K562 (cell line): Measurements from ENCODE around the gene CLIC1. TPM values are rescaled to one million over a fixed set of nuclear protein-coding genes. Genes with fewer than 3 reads are reported as not detected.
A peak's percentile ranks its signal among the peaks of the same experiment; 100 is the strongest.

Source experiments
- ATAC-seq: fragments of 200-7000 bp; cut with Tn5 transposase; 3 replicates; pipeline ENCODE4 v1.9.1; 2020; ENCODE audit warnings: moderate library complexity
- BruUV-seq: library from RNA; stranded (reverse); fragments of 400-500 nt; replicated peaks from 2 replicates; lab custom pipeline; 2021; lab: Mats Ljungman, UMichigan
- CTCF ChIA-PET: fragments of 300-600 bp; formaldehyde crosslinking; extraction: SDS; loops from one replicate; lab custom pipeline; 2021; ENCODE audit warnings: low intra/inter-chr PET ratio; lab: Yijun Ruan, JAX
- POLR2A ChIA-PET: fragments of 300-600, 350-650 bp; sonication (Branson Sonifier 250); formaldehyde crosslinking; extraction: SDS; loops from one replicate; lab custom pipeline; 2021; ENCODE audit warnings: antibody characterized with exemption, inconsistent platforms; lab: Yijun Ruan, JAX
- DNase-seq, 4 experiments: peaks; one replicate each; pipeline versions ENCODE4 v3.0.0 to v3.0.0-alpha.2; 2011 to 2018; ENCODE audit warnings: low spot score in 3 of 4, mixed read lengths in 3 of 4; ENCODE audit errors: extremely low read depth in 1 of 4
- FAIRE-seq: peaks from 2 replicates; lab custom pipeline; 2011; peaks lifted over from hg19 to GRCh38; lab: Jason Lieb, UNC
- H2AFZ ChIP-seq: 2 replicates; pipeline ENCODE4 v1.6.0; 2011; ENCODE audit warnings: low read depth, low read length, control low read depth, inconsistent platforms
- H3K27ac ChIP-seq: fragments of 200-600 bp; 3 replicates; pipeline ENCODE4 v1.8.0; 2011; ENCODE audit warnings: low read depth, mild to moderate bottlenecking, control low read depth, inconsistent platforms, low read length, moderate library complexity, mixed read lengths; ENCODE audit errors: extremely low read depth
- H3K27me3 ChIP-seq, 2 experiments: fragments of 300-600 bp in 1 of 2; 2 replicates in 1 of 2; 3 replicates in 1 of 2; pipeline versions ENCODE4 v1.6.0 to v1.8.0; 2011; ENCODE audit warnings: inconsistent platforms in 2 of 2, low read length in 2 of 2, mild to moderate bottlenecking in 1 of 2, mixed read lengths in 1 of 2, moderate library complexity in 1 of 2; ENCODE audit not compliant: control insufficient read depth in 2 of 2, insufficient read depth in 2 of 2
- H3K36me3 ChIP-seq: fragments of 300-600 bp; 3 replicates; pipeline ENCODE4 v1.8.0; 2011; ENCODE audit warnings: mild to moderate bottlenecking, low read length, inconsistent platforms; ENCODE audit not compliant: control insufficient read depth, insufficient read depth
- H3K4me1 ChIP-seq, 2 experiments: fragments of 200-600 bp in 1 of 2; replicated peaks in 1 of 2; 2 replicates in 1 of 2; 3 replicates in 1 of 2; pipeline versions ENCODE4 v1.5.1 to v1.8.0; 2011; ENCODE audit warnings: inconsistent platforms in 2 of 2, low read length in 2 of 2, mild to moderate bottlenecking in 1 of 2, mixed read lengths in 1 of 2, moderate library complexity in 1 of 2; ENCODE audit not compliant: control insufficient read depth in 2 of 2, insufficient read depth in 2 of 2
- H3K4me2 ChIP-seq: 2 replicates; pipeline ENCODE4 v1.6.1; 2011; ENCODE audit warnings: low read length, control low read depth, inconsistent platforms, mixed read lengths; ENCODE audit not compliant: insufficient read depth
- H3K4me3 ChIP-seq: fragments of 200-600 bp; sonication (generic), shearing (Covaris generic); 2 replicates; pipeline ENCODE4 v1.5.1; 2016; ENCODE audit warnings: control low read depth, inconsistent platforms
- H3K79me2 ChIP-seq: fragments of 200-600 bp; 3 replicates; pipeline ENCODE4 v1.8.0; 2011; ENCODE audit warnings: low read length, inconsistent platforms; ENCODE audit not compliant: control insufficient read depth, insufficient read depth
- H3K9ac ChIP-seq, 2 experiments: 2 replicates each; pipeline versions ENCODE4 v1.6.0 to v1.6.1; 2011; ENCODE audit warnings: low read depth in 2 of 2, low read length in 2 of 2, control low read depth in 1 of 2, inconsistent platforms in 1 of 2, mild to moderate bottlenecking in 1 of 2, mixed read lengths in 1 of 2; ENCODE audit not compliant: insufficient read depth in 1 of 2
- H3K9me1 ChIP-seq: one replicate; pipeline ENCODE4 v1.6.0; 2011; ENCODE audit warnings: inconsistent platforms, mild to moderate bottlenecking, low read length, moderate library complexity; ENCODE audit not compliant: control insufficient read depth, insufficient read depth
- H3K9me3 ChIP-seq: replicated peaks from 2 replicates; pipeline ENCODE4 v1.5.1; 2011; ENCODE audit warnings: low read depth, low read length, inconsistent platforms; ENCODE audit not compliant: control insufficient read depth, insufficient read depth
- H4K20me1 ChIP-seq: replicated peaks from 2 replicates; pipeline ENCODE4 v1.6.1; 2011; ENCODE audit warnings: low read length, inconsistent platforms, mixed read lengths; ENCODE audit not compliant: control insufficient read depth, insufficient read depth
- JUN ChIP-seq, 2 experiments: sonication (generic) in 1 of 2; formaldehyde crosslinking in 1 of 2; IDR thresholded peaks; 2 replicates each; pipeline versions ENCODE4 v1.6.1 to v1.8.0; 2012 to 2022; ENCODE audit warnings: borderline replicate concordance in 2 of 2, mild to moderate bottlenecking in 2 of 2, improper control_type of control experiment in 1 of 2, low read depth in 1 of 2, low read length in 1 of 2, missing genetic modification reagents in 1 of 2
- NR4A1 ChIP-seq, 2 experiments: fragments of 250-450 bp in 1 of 2; fragments of 450-650 bp in 1 of 2; sonication (Bioruptor Pico) in 1 of 2; IDR thresholded peaks; 2 replicates each; pipeline versions ENCODE4 v1.4.0 to v1.6.1; 2016 to 2020; ENCODE audit warnings: mild to moderate bottlenecking in 2 of 2, missing compliant biosample characterization in 1 of 2, missing genetic modification characterization in 1 of 2, moderate library complexity in 1 of 2
- POLR2G ChIP-seq: fragments of 200-400 bp; formaldehyde crosslinking; IDR thresholded peaks from 2 replicates; pipeline ENCODE4 v1.6.1; 2017; ENCODE audit warnings: low read depth, mild to moderate bottlenecking, antibody characterized with exemption, low read length, moderate library complexity
- RBFOX2 ChIP-seq: fragments of 200-400 bp; formaldehyde crosslinking; IDR thresholded peaks from 2 replicates; pipeline ENCODE4 v1.6.1; 2017; ENCODE audit warnings: low read depth, mild to moderate bottlenecking, low read length, moderate library complexity
- RBM22 ChIP-seq: fragments of 200-400 bp; formaldehyde crosslinking; IDR thresholded peaks from 2 replicates; pipeline ENCODE4 v1.6.1; 2018; ENCODE audit warnings: low read length, low read depth; ENCODE audit not compliant: poor library complexity, severe bottlenecking
- TEAD4 ChIP-seq, 2 experiments: sonication (generic) in 1 of 2; formaldehyde crosslinking in 1 of 2; IDR thresholded peaks; 2 replicates each; pipeline versions ENCODE4 v1.6.1 to v1.8.0; 2012 to 2022; ENCODE audit warnings: borderline replicate concordance in 1 of 2, inconsistent platforms in 1 of 2, low read length in 1 of 2, mild to moderate bottlenecking in 1 of 2, missing genetic modification reagents in 1 of 2
- TGIF2 ChIP-seq: sonication (generic); formaldehyde crosslinking; IDR thresholded peaks from 2 replicates; pipeline ENCODE4 v1.8.1; 2022; ENCODE audit warnings: mild to moderate bottlenecking, missing genetic modification reagents, moderate library complexity
- ZC3H11A ChIP-seq: IDR thresholded peaks from 2 replicates; pipeline ENCODE4 v1.6.1; 2012; ENCODE audit warnings: low read depth, low read length, improper control_type of control experiment
- ZNF12 ChIP-seq: sonication (generic); formaldehyde crosslinking; IDR thresholded peaks from 2 replicates; pipeline ENCODE4 v1.4.0; 2020; ENCODE audit warnings: mild to moderate bottlenecking, missing genetic modification reagents
- WGBS: fragments of 100-300 bp; shearing (Covaris generic); methylation state at CpG from one replicate; pipeline ENCODE4 v1.1.6; 2016; ENCODE audit warnings: low coverage, mixed read lengths; ENCODE audit not compliant: insufficient coverage; ENCODE audit errors: missing lambda C conversion rate; 5-methylcytosine and 5-hydroxymethylcytosine counted together
- in situ Hi-C: fragments of 300-500 bp; cut with MboI; formaldehyde crosslinking; loops from 4 replicates; pipeline ENCODE4 v1.15.0; 2018; ENCODE audit warnings: inconsistent platforms, mixed read lengths
- intact Hi-C: fragments of 100-400 bp; cut with micrococcal nuclease; formaldehyde crosslinking; loops from 2 replicates; pipeline ENCODE4 v1.14.2; 2022
- polyA plus RNA-seq, 8 experiments: library from polyadenylated mRNA; depleted of rRNA in 4 of 8; stranded (reverse) in 5 of 8; unstranded in 3 of 8; fragments of >200 nt; fragmentation: Nextera tagmentation in 2 of 8; fragmentation: Illumina TruSeq in 1 of 8; extraction: Ambion mirVana in 2 of 8; extraction: Trizol in 1 of 8; gene quantifications; 2 replicates each; pipeline versions ENCODE4 v1.2.1 to v1.2.3, GENCODE V29; 2011 to 2014; ENCODE audit warnings: inconsistent platforms in 1 of 8, missing spikeins in 1 of 8
- total RNA-seq, 7 experiments: library from RNA; depleted of rRNA in 6 of 7; stranded (reverse); fragments of >200 nt in 6 of 7; fragmentation: Illumina TruSeq in 2 of 7; extraction: Trizol in 2 of 7; gene quantifications; 2 replicates each; pipeline versions ENCODE4 v1.2.1 to v1.2.3, GENCODE V29; 2011 to 2021; ENCODE audit warnings: low replicate concordance in 1 of 7
- TF ChIP-seq, protein P1 (sequence below), 3 experiments: fragments of 200-800 bp in 1 of 3; fragments of 250-450 bp in 1 of 3; fragments of 450-650 bp in 1 of 3; sonication (Bioruptor Pico) in 1 of 3; sonication (Bioruptor generic) in 1 of 3; formaldehyde crosslinking in 1 of 3; IDR thresholded peaks; 2 replicates each; pipeline versions ENCODE4 v1.6.1 to v1.8.0; 2016 to 2022; ENCODE audit warnings: mild to moderate bottlenecking in 2 of 3, missing genetic modification characterization in 2 of 3, missing compliant biosample characterization in 1 of 3, moderate library complexity in 1 of 3

The CLIC1 gene
- total and polyA plus RNA-seq, 9 of the 15 experiments (the other 6 are each of a cell fraction or from before 2014, with no cell fraction given) = 1,267 to 2,419 (median 1,808) TPM

DNA sequence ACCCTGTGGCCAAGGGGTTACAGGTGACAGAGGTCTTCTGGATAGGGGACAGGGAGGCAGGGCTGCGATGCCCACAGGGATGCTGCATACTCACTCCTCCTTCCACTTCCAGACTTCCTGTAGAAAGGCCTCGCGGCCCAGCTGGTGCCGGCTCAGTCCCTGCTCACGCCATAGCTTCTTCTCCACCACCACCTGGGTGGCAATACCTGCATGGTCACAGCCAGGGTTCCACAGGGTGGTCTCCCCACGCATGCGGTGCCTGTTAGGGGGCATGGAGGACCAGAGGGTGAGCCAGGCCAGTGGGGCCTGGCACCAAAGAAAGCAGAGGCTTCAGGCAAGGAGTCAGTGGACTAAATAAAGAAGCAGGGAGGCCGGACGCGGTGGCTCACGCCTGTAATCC, 49.1 kb upstream of the CLIC1 start:
- Histone ChIP-seq H3K4me1 (peaks cover 0 to 22% of the 10 kb centered on the region in 2 experiments; a peak in 1 of 5 replicates), H4K20me1 (no peaks in the 10 kb centered on the region), H3K79me2 (peaks cover 7% of the 10 kb centered on the region), H3K4me2 (no peak overlapping the region), H2AFZ (no peak overlapping the region), H3K27ac (no peak overlapping the region; the same call in 2 of the 3 replicates), H3K9me3 (no peaks in the 10 kb centered on the region), H3K36me3 (peaks cover 93% of the 10 kb centered on the region), H3K9ac (peak overlapping the region in 1 of 2 experiments; percentile 70; a peak in 2 of 4 replicates), H3K4me3 (no peak overlapping the region), H3K27me3 (no peaks in the 10 kb centered on the region), H3K9me1 (no peaks in the 10 kb centered on the region)
- no TSS peak for BruUV-seq
- ChIA-PET CTCF (no interaction called here), POLR2A (interaction anchor here (0.6 to 2.4 kb wide), 12 partner anchors 10 to 191 kb away, joined by 3 to 10 read pairs (median 4); partner anchors contain the start of genes BAG6, HSPA1B and LSM2)
- 95% methylated on average over 11 of the region's 11 CpGs for WGBS
- no peak for DNase-seq
- intact Hi-C loops = no loop called here
- FAIRE-seq = no peak
- in situ Hi-C loops = no loop called here
- no peak for TF ChIP-seq ZC3H11A
- no peak for TF ChIP-seq JUN (IDR thresholded peaks at IDR 0.05; ENCODE audit: borderline replicate concordance, low read depth, low read length)
- TF ChIP-seq JUN (CRISPR knock-in tag; IDR thresholded peaks at IDR 0.05; ENCODE audit: borderline replicate concordance) = 0 out of 2 replicates have a peak, but pooled peaks have one; percentile 7
- TF ChIP-seq RBFOX2 = peak; percentile 62
- TF ChIP-seq ZNF12 (CRISPR knock-in tag) = 0 out of 2 replicates have a peak, but pooled peaks have one; percentile 25
- no peak for TF ChIP-seq TGIF2 (CRISPR knock-in tag)
- TF ChIP-seq, protein P1, sequence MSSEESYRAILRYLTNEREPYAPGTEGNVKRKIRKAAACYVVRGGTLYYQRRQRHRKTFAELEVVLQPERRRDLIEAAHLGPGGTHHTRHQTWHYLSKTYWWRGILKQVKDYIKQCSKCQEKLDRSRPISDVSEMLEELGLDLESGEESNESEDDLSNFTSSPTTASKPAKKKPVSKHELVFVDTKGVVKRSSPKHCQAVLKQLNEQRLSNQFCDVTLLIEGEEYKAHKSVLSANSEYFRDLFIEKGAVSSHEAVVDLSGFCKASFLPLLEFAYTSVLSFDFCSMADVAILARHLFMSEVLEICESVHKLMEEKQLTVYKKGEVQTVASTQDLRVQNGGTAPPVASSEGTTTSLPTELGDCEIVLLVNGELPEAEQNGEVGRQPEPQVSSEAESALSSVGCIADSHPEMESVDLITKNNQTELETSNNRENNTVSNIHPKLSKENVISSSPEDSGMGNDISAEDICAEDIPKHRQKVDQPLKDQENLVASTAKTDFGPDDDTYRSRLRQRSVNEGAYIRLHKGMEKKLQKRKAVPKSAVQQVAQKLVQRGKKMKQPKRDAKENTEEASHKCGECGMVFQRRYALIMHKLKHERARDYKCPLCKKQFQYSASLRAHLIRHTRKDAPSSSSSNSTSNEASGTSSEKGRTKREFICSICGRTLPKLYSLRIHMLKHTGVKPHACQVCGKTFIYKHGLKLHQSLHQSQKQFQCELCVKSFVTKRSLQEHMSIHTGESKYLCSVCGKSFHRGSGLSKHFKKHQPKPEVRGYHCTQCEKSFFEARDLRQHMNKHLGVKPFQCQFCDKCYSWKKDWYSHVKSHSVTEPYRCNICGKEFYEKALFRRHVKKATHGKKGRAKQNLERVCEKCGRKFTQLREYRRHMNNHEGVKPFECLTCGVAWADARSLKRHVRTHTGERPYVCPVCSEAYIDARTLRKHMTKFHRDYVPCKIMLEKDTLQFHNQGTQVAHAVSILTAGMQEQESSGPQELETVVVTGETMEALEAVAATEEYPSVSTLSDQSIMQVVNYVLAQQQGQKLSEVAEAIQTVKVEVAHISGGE (CRISPR knock-in tag; IDR thresholded peaks at IDR 0.05) = 0 out of 6 replicates have a peak, but pooled peaks of 1 of the 3 experiments have one; percentile 20
- no peak for TF ChIP-seq RBM22
- TF ChIP-seq POLR2G = peak; percentile 48; the same call in 1 of the 2 replicates
- TF ChIP-seq NR4A1 (CRISPR knock-in tag; IDR thresholded peaks at IDR 0.05) = 0 out of 2 replicates have a peak, but pooled peaks have one; percentile 16
- TF ChIP-seq NR4A1 (tag; IDR thresholded peaks at IDR 0.05) = no peak
- no peak for TF ChIP-seq TEAD4 (IDR thresholded peaks at IDR 0.05; ENCODE audit: low read length)
- TF ChIP-seq TEAD4 (CRISPR knock-in tag; IDR thresholded peaks at IDR 0.05; ENCODE audit: borderline replicate concordance) = 0 out of 2 replicates have a peak, but pooled peaks have one; percentile 5
- ATAC-seq = no peak
